Measurements from ENCODE around the gene AXDND1. TPM values are rescaled to one million over a fixed set of nuclear protein-coding genes. Genes with fewer than 3 reads are reported as not detected.

AXDND1 gene
- total and polyA plus RNA-seq, 2 experiments from 2014 or later, result not detected

- no peak for DNase-seq (ENCODE audit: low spot score)
- Histone ChIP-seq H3F3A (replicated peaks; ENCODE audit: low read depth) (no peaks in the 10 kb centered on the region), H3K4me2 (no peak overlapping the region), H4K20me1 (replicated peaks; ENCODE audit: insufficient read depth) (no peaks in the 10 kb centered on the region), H3K36me3 (ENCODE audit: insufficient read depth) (no peaks in the 10 kb centered on the region), H3K4me1 (ENCODE audit: insufficient read depth) (no peaks in the 10 kb centered on the region), H3K9me2 (ENCODE audit: insufficient read depth) (no peaks in the 10 kb centered on the region; the same call in 1 of the 2 replicates), H3K79me2 (replicated peaks; ENCODE audit: insufficient read depth) (no peaks in the 10 kb centered on the region), H3K27me3 (ENCODE audit: insufficient read depth) (no peaks in the 10 kb centered on the region), H3K27ac (ENCODE audit: low read depth) (no peak overlapping the region), H2AFZ (no peak overlapping the region), H3K4me3 (no peak overlapping the region)
- TF ChIP-seq POLR2AphosphoS5 (IDR thresholded peaks at IDR 0.05; ENCODE audit: low read depth), result no peak
- no peak for TF ChIP-seq CREB1 (CRISPR knock-in tag; IDR thresholded peaks at IDR 0.05; ENCODE audit: low read depth)
- TF ChIP-seq ZNF462 (CRISPR knock-in tag; IDR thresholded peaks at IDR 0.05), result no peak
- no peak for TF ChIP-seq JUNB (IDR thresholded peaks at IDR 0.05; ENCODE audit: unreplicated experiment)
- no peak for TF ChIP-seq EZH2 (IDR thresholded peaks at IDR 0.05; ENCODE audit: low read depth, unreplicated experiment)
- TF ChIP-seq CTCF (conservative IDR thresholded peaks at IDR 0.05; ENCODE audit: low read depth in 2 of 2), result no peak
- TF ChIP-seq EZH2phosphoT487 (IDR thresholded peaks at IDR 0.05; ENCODE audit: unreplicated experiment), result no peak
- no peak for TF ChIP-seq ZNF331 (CRISPR knock-in tag; IDR thresholded peaks at IDR 0.05; ENCODE audit: low read depth)
- H3K4me3 Mint-ChIP-seq, result no peak overlapping the region
- H3K36me3 Mint-ChIP-seq (ENCODE audit: low read depth), result no peaks in the 10 kb centered on the region
- H3K27me3 Mint-ChIP-seq (ENCODE audit: insufficient read depth, low read depth, poor library complexity), result no peaks in the 10 kb centered on the region
- H3K27ac Mint-ChIP-seq, result no peak overlapping the region
- H3K9me3 Mint-ChIP-seq, result no peaks in the 10 kb centered on the region
- H3K4me1 Mint-ChIP-seq, result peaks cover 2% of the 10 kb centered on the region; the same call in 2 of the 3 replicates
- peak; percentile 54; the same call in 2 of the 3 replicates for ATAC-seq
Measured at GRCh38 chr1:179554427-179554826, 188.7 kb downstream of the AXDND1 start.

Measured in GM23338 (cell line).